Natural killer cell (primary cell): ENCODE results near the gene BCAS3. TPM values are rescaled to one million over a fixed set of nuclear protein-coding genes. Genes with fewer than 3 reads are reported as not detected.
"Not testable (repeated sequence)": the region's sequence is repeated elsewhere in the genome, so short reads cannot be mapped to it uniquely, and the experiment has no call there.

Experiments used
- ATAC-seq, 3 donors: fragments of 150-1000 bp in 2 of 3; fragments of 200-7000 bp in 1 of 3; cut with Tn5 transposase; 1 replicate in 1 of 3; 2 replicates in 2 of 3; pipeline ENCODE4 v1.10.0; 2021; ENCODE audit warnings: mild to moderate bottlenecking in 2 of 3, moderate library complexity in 2 of 3
- DNase-seq, 2 donors: peaks; one replicate each; pipeline versions ENCODE4 v3.0.0 to v3.0.0-alpha.2; 2013 to 2021; ENCODE audit warnings: mixed read lengths in 1 of 2
- H3K27ac ChIP-seq: one replicate; pipeline ENCODE4 v1.5.1; 2013; ENCODE audit warnings: mild to moderate bottlenecking, low read length
- H3K27me3 ChIP-seq: one replicate; pipeline ENCODE4 v1.6.1; 2013; ENCODE audit warnings: low read length; ENCODE audit not compliant: control insufficient read depth, insufficient read depth
- H3K36me3 ChIP-seq: one replicate; pipeline ENCODE4 v1.6.1; 2013; ENCODE audit warnings: low read length; ENCODE audit not compliant: control insufficient read depth, insufficient read depth
- H3K4me1 ChIP-seq: one replicate; pipeline ENCODE4 v1.6.1; 2013; ENCODE audit warnings: low read length; ENCODE audit not compliant: control insufficient read depth, insufficient read depth
- H3K4me3 ChIP-seq: one replicate; pipeline ENCODE4 v1.5.1; 2013; ENCODE audit warnings: low read length
- H3K9me3 ChIP-seq: one replicate; pipeline ENCODE4 v1.6.1; 2013; ENCODE audit warnings: low read length; ENCODE audit not compliant: control insufficient read depth, insufficient read depth
- H3K27ac Mint-ChIP-seq, 2 donors: one replicate each; pipeline ENCODE4 v1.8.0; 2022; ENCODE audit warnings: mild to moderate bottlenecking in 2 of 2, mixed read lengths in 2 of 2, moderate library complexity in 1 of 2
- H3K27me3 Mint-ChIP-seq, 2 donors: one replicate each; pipeline ENCODE4 v1.8.0; 2022; ENCODE audit warnings: low read depth in 2 of 2, mixed read lengths in 2 of 2
- H3K36me3 Mint-ChIP-seq: one replicate; pipeline ENCODE4 v1.8.0; 2022; ENCODE audit warnings: mixed read lengths
- H3K4me1 Mint-ChIP-seq, 2 donors: one replicate each; pipeline ENCODE4 v1.8.0; 2022; ENCODE audit warnings: mixed read lengths in 2 of 2
- H3K4me3 Mint-ChIP-seq: one replicate; pipeline ENCODE4 v1.8.0; 2022; ENCODE audit warnings: mild to moderate bottlenecking, moderate library complexity, mixed read lengths
- H3K9me3 Mint-ChIP-seq, 2 donors: one replicate each; pipeline ENCODE4 v1.8.0; 2022; ENCODE audit warnings: mixed read lengths in 2 of 2
- CTCF ChIP-seq: fragments of 200-600 bp; IDR thresholded peaks from one replicate; pipeline ENCODE4 v1.8.0; 2022; ENCODE audit warnings: antibody characterized with exemption
- WGBS: methylation state at CpG from one replicate; pipeline ENCODE4 v1.1.7; 2013; ENCODE audit warnings: missing lambda C conversion rate; ENCODE audit not compliant: insufficient coverage; 5-methylcytosine and 5-hydroxymethylcytosine counted together
- intact Hi-C: fragments of 100-400 bp; cut with micrococcal nuclease; formaldehyde crosslinking; loops from one replicate; pipeline ENCODE4 v1.14.2; 2022
- total RNA-seq, 4 donors: library from RNA; stranded (reverse); fragments of 120-200 nt in 1 of 4; gene quantifications; one replicate each; pipeline versions ENCODE4 v1.2.3 to v1.2.4, GENCODE V29; 2013 to 2022

Gene BCAS3
- total RNA-seq, 3 donors from 2014 or later (not counting 1 experiment from before 2014, with no cell fraction given) = 60.5 to 87.8 (median 72.0) TPM

GRCh38 chr17:61436273-61436672 is 758.6 kb downstream of the BCAS3 start:
- Mint-ChIP-seq H3K4me1 (no peaks in the 10 kb centered on the region), H3K36me3 (peaks cover 11% of the 10 kb centered on the region), H3K27me3 (peaks cover 34 to 69% of the 10 kb centered on the region in 2 donors), H3K27ac (no peak overlapping the region), H3K4me3 (no peak overlapping the region), H3K9me3 (peaks cover 8 to 9% of the 10 kb centered on the region in 2 donors)
- no peak overlapping the region for H3K4me3 ChIP-seq
- H3K9me3 ChIP-seq = no peaks in the 10 kb centered on the region
- DNase-seq (no peak), ATAC-seq (no peak)
- intact Hi-C loops = no loop called here
- H3K4me1 ChIP-seq = no peaks in the 10 kb centered on the region
- TF ChIP-seq CTCF = no peak
- no peak overlapping the region for H3K27ac ChIP-seq
- no peaks in the 10 kb centered on the region for H3K36me3 ChIP-seq
- peaks cover 14% of the 10 kb centered on the region for H3K27me3 ChIP-seq

- Mint-ChIP-seq H3K27me3 (peaks cover 39 to 70% of the 10 kb centered on the region in 2 donors), H3K36me3 (peaks cover 11% of the 10 kb centered on the region), H3K9me3 (peaks cover 8 to 9% of the 10 kb centered on the region in 2 donors), H3K4me3 (no peak overlapping the region), H3K27ac (no peak overlapping the region), H3K4me1 (no peaks in the 10 kb centered on the region)
- no peak for ATAC-seq
- peaks cover 14% of the 10 kb centered on the region for H3K27me3 ChIP-seq
- no peaks in the 10 kb centered on the region for H3K36me3 ChIP-seq
- H3K4me1 ChIP-seq = no peaks in the 10 kb centered on the region
- H3K27ac ChIP-seq = no peak overlapping the region
- TF ChIP-seq CTCF = no peak
- H3K9me3 ChIP-seq = no peaks in the 10 kb centered on the region
- no peak for DNase-seq
- intact Hi-C loops = no loop called here
- H3K4me3 ChIP-seq = no peak overlapping the region
These were observed 759.5 kb downstream of the BCAS3 start for GRCh38 chr17:61436995-61437704.

- Histone ChIP-seq H3K9me3 (no peaks in the 10 kb centered on the region), H3K4me3 (no peak overlapping the region), H3K36me3 (no peaks in the 10 kb centered on the region), H3K27ac (no peak overlapping the region), H3K27me3 (peaks cover 11% of the 10 kb centered on the region), H3K4me1 (no peaks in the 10 kb centered on the region)
- Mint-ChIP-seq H3K36me3 (peaks cover 11% of the 10 kb centered on the region), H3K4me3 (no peak overlapping the region), H3K9me3 (peaks cover 8 to 9% of the 10 kb centered on the region in 2 donors), H3K27me3 (peaks cover 40 to 67% of the 10 kb centered on the region in 2 donors), H3K27ac (no peak overlapping the region), H3K4me1 (no peaks in the 10 kb centered on the region)
- no peak for TF ChIP-seq CTCF
- DNase-seq (no peak), ATAC-seq (no peak)
- intact Hi-C loops = no loop called here
These were observed 763.0 kb downstream of the BCAS3 start for GRCh38 chr17:61440697-61441096.

- H3K9me3 ChIP-seq, ATAC-seq, H3K4me3 ChIP-seq, H3K27ac Mint-ChIP-seq, DNase-seq, H3K27ac ChIP-seq, H3K4me1 Mint-ChIP-seq, H3K9me3 Mint-ChIP-seq, H3K36me3 ChIP-seq, H3K27me3 ChIP-seq, H3K4me1 ChIP-seq, H3K4me3 Mint-ChIP-seq, intact Hi-C loops: not testable (repeated sequence)
- Mint-ChIP-seq H3K36me3 (peaks cover 11% of the 10 kb centered on the region), H3K27me3 (peaks cover 40 to 68% of the 10 kb centered on the region in 2 donors)
- 100% methylated on average over 6 of the region's 6 CpGs for WGBS
These were observed 763.9 kb downstream of the BCAS3 start for GRCh38 chr17:61441507-61441906.
